HL-60 (cell line): Measurements from ENCODE around the gene ALPK3.

Experiments used
- GABPA ChIP-seq: IDR thresholded peaks from 2 replicates; pipeline ENCODE4 v1.6.1; 2012; ENCODE audit warnings: low read depth
- POLR2AphosphoS5 ChIP-seq: IDR thresholded peaks from 2 replicates; pipeline ENCODE4 v1.6.1; 2012; ENCODE audit warnings: low read depth
- SPI1 ChIP-seq: IDR thresholded peaks from 2 replicates; pipeline ENCODE4 v1.6.1; 2012; ENCODE audit warnings: low read depth, mild to moderate bottlenecking, borderline replicate concordance
- TF ChIP-seq, protein P1 (sequence below): IDR thresholded peaks from one replicate; pipeline ENCODE4 v1.5.1; 2011; ENCODE audit warnings: low read length, control low read depth, inconsistent platforms; ENCODE audit not compliant: insufficient read depth
- TF ChIP-seq, protein P2 (sequence below): IDR thresholded peaks from 2 replicates; pipeline ENCODE4 v1.6.1; 2012; ENCODE audit warnings: low read depth; ENCODE audit not compliant: insufficient replicate concordance

DNA sequence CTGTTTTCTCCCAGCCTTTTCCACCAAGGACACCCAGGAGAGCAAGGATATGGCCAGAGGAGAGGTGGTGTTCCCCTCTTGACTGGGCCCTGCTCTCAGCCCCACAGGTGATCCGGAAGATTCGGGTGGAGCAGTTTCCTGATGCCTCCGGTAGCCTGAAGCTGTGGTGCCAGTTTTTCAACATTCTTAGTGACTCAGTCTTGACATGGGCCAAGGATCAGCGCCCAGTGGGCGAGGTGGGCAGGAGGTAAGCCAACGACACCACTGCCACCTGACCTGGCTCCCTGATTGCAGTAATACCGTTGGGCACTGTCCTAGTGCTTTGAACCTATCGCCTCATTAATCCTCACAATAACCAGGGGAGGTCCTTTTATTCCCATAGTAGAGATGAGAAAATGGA is 42.0 kb downstream of the ALPK3 start:
- TF ChIP-seq, protein P1, sequence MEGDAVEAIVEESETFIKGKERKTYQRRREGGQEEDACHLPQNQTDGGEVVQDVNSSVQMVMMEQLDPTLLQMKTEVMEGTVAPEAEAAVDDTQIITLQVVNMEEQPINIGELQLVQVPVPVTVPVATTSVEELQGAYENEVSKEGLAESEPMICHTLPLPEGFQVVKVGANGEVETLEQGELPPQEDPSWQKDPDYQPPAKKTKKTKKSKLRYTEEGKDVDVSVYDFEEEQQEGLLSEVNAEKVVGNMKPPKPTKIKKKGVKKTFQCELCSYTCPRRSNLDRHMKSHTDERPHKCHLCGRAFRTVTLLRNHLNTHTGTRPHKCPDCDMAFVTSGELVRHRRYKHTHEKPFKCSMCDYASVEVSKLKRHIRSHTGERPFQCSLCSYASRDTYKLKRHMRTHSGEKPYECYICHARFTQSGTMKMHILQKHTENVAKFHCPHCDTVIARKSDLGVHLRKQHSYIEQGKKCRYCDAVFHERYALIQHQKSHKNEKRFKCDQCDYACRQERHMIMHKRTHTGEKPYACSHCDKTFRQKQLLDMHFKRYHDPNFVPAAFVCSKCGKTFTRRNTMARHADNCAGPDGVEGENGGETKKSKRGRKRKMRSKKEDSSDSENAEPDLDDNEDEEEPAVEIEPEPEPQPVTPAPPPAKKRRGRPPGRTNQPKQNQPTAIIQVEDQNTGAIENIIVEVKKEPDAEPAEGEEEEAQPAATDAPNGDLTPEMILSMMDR = no peak
- TF ChIP-seq, protein P2, sequence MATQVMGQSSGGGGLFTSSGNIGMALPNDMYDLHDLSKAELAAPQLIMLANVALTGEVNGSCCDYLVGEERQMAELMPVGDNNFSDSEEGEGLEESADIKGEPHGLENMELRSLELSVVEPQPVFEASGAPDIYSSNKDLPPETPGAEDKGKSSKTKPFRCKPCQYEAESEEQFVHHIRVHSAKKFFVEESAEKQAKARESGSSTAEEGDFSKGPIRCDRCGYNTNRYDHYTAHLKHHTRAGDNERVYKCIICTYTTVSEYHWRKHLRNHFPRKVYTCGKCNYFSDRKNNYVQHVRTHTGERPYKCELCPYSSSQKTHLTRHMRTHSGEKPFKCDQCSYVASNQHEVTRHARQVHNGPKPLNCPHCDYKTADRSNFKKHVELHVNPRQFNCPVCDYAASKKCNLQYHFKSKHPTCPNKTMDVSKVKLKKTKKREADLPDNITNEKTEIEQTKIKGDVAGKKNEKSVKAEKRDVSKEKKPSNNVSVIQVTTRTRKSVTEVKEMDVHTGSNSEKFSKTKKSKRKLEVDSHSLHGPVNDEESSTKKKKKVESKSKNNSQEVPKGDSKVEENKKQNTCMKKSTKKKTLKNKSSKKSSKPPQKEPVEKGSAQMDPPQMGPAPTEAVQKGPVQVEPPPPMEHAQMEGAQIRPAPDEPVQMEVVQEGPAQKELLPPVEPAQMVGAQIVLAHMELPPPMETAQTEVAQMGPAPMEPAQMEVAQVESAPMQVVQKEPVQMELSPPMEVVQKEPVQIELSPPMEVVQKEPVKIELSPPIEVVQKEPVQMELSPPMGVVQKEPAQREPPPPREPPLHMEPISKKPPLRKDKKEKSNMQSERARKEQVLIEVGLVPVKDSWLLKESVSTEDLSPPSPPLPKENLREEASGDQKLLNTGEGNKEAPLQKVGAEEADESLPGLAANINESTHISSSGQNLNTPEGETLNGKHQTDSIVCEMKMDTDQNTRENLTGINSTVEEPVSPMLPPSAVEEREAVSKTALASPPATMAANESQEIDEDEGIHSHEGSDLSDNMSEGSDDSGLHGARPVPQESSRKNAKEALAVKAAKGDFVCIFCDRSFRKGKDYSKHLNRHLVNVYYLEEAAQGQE = no peak
- TF ChIP-seq POLR2AphosphoS5 (no peak), SPI1 (no peak), GABPA (no peak)
